Gastrocnemius medialis (tissue), 4 donors: ENCODE results near the gene ATG9B. TPM values are rescaled to one million over a fixed set of nuclear protein-coding genes. Genes with fewer than 3 reads are reported as not detected.

Source experiments
- ATAC-seq, 2 donors: fragments of 150-250 bp; one replicate each; pipeline ENCODE4 v1.9.1; 2016
- DNase-seq, 2 donors: peaks; one replicate each; pipeline ENCODE4 v3.0.0-alpha.2; 2019
- H3K27ac ChIP-seq, 4 donors: fragments of 200-600 bp; sonication (generic); 1 replicate in 1 of 4; 2 replicates in 3 of 4; pipeline ENCODE4 v1.5.1; 2016 to 2018; ENCODE audit warnings: mild to moderate bottlenecking in 2 of 4, moderate library complexity in 1 of 4
- H3K27me3 ChIP-seq, 3 donors: fragments of 200-600 bp; sonication (generic) in 2 of 3; 1 replicate in 1 of 3; 2 replicates in 2 of 3; pipeline versions ENCODE4 v1.5.1 to v1.6.0; 2016 to 2019; ENCODE audit warnings: mild to moderate bottlenecking in 1 of 3, moderate library complexity in 1 of 3
- H3K36me3 ChIP-seq, 2 donors: fragments of 200-600 bp; sonication (generic) in 1 of 2; one replicate each; pipeline ENCODE4 v1.5.1; 2017 to 2018
- H3K4me1 ChIP-seq, 2 donors: fragments of 200-600 bp; sonication (generic) in 1 of 2; one replicate each; pipeline ENCODE4 v1.5.1; 2016 to 2017; ENCODE audit warnings: mild to moderate bottlenecking in 2 of 2
- H3K4me3 ChIP-seq, 4 donors: fragments of 200-600 bp; sonication (generic) in 3 of 4; 1 replicate in 1 of 4; 2 replicates in 3 of 4; pipeline ENCODE4 v1.5.1; 2016 to 2019; ENCODE audit warnings: mild to moderate bottlenecking in 2 of 4
- H3K9me3 ChIP-seq, 3 donors: fragments of 200-600 bp; sonication (generic) in 2 of 3; 1 replicate in 1 of 3; 2 replicates in 2 of 3; pipeline ENCODE4 v1.5.1; 2016 to 2019
- POLR2A ChIP-seq, 2 donors: fragments of 450-650 bp; IDR thresholded peaks; one replicate each; pipeline ENCODE4 v1.6.1; 2017; ENCODE audit warnings: antibody characterized with exemption in 2 of 2, mild to moderate bottlenecking in 2 of 2, moderate library complexity in 2 of 2
- in situ Hi-C, 4 donors: fragments of 200-750 bp; cut with MboI; loops; one replicate each; pipeline versions ENCODE4 v1.15.0 to v1.8.0; 2017; ENCODE audit warnings: low sequenced_read_pairs in 4 of 4
- intact Hi-C: fragments of 100-400 bp; cut with DNase I; formaldehyde crosslinking; loops from one replicate; pipeline ENCODE4 v1.15.1; 2023; ENCODE audit warnings: low total_unique reads
- total RNA-seq, 4 donors: library from RNA; depleted of rRNA; stranded (reverse); fragments of >200 nt; gene quantifications; one replicate each; pipeline versions ENCODE4 v1.1.0 to v1.2.3, GENCODE V29; 2016
- TF ChIP-seq, protein P1 (sequence below), 5 experiments: fragments of 450-650 bp in 3 of 5; fragments of 200-600 bp in 2 of 5; sonication (generic) in 2 of 5; IDR thresholded peaks in 4 of 5; conservative IDR thresholded peaks in 1 of 5; 1 replicate in 4 of 5; 2 replicates in 1 of 5; pipeline ENCODE4 v1.5.1; 2016 to 2019; ENCODE audit warnings: antibody characterized with exemption in 5 of 5, mild to moderate bottlenecking in 3 of 5, moderate library complexity in 3 of 5

The ATG9B gene
- total RNA-seq, 4 donors from 2014 or later = 0.31 TPM; not detected in 3

DNA sequence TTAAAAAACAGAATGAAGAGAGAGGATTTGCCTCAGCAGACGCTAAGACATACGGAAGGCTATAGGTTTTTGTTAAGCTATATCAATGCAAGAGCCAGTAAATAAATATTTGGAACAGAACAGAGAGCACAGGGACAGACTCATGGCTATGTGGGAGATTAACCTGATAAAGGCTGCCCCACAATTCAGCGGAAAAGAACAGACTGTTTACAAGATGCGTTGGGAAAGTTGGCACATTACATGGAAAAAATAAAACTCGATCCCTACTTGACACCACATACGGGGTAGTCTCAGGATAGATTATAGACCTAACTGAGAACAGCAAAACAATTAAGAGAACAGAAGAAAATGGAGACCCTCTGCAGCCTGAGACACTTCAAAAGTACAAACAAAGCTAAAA, 56.9 kb downstream of the ATG9B start:
- intact Hi-C loops = no loop called here
- no peak for ATAC-seq
- in situ Hi-C loops = no loop called here

DNA sequence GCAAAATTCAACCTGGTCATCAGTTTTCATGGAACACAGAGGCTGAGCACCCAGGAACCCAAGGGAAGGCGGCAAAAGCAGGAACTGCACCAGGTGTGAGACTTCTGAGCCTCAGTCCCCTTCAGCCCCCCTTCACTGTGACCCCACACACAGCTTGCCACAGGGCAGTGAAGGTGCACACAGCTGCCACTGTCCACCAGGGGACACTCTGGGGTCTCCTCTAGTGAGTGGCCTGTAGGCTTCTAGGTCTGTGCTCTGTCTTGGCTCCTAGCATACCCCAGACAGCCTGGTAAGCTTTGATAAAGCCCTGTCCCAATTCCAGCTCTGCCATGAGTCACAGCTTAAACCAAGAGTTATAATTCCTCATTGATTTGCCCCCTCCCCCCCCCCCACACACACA, 58.3 kb downstream of the ATG9B start:
- Histone ChIP-seq H3K36me3 (no peaks in the 10 kb centered on the region), H3K27me3 (peaks cover 0 to 2% (median 0%) of the 10 kb centered on the region in 3 donors), H3K9me3 (no peaks in the 10 kb centered on the region), H3K27ac (no peak overlapping the region), H3K4me1 (peaks cover 18 to 20% of the 10 kb centered on the region in 2 donors), H3K4me3 (no peak overlapping the region)
- intact Hi-C loops (no loop called here), in situ Hi-C loops (no loop called here)
- DNase-seq (no peak), ATAC-seq (no peak)
- TF ChIP-seq POLR2A (IDR thresholded peaks at IDR 0.05) = no peak
- TF ChIP-seq, protein P1, sequence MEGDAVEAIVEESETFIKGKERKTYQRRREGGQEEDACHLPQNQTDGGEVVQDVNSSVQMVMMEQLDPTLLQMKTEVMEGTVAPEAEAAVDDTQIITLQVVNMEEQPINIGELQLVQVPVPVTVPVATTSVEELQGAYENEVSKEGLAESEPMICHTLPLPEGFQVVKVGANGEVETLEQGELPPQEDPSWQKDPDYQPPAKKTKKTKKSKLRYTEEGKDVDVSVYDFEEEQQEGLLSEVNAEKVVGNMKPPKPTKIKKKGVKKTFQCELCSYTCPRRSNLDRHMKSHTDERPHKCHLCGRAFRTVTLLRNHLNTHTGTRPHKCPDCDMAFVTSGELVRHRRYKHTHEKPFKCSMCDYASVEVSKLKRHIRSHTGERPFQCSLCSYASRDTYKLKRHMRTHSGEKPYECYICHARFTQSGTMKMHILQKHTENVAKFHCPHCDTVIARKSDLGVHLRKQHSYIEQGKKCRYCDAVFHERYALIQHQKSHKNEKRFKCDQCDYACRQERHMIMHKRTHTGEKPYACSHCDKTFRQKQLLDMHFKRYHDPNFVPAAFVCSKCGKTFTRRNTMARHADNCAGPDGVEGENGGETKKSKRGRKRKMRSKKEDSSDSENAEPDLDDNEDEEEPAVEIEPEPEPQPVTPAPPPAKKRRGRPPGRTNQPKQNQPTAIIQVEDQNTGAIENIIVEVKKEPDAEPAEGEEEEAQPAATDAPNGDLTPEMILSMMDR (IDR thresholded peaks at IDR 0.05 in 4 of 5, conservative IDR thresholded peaks at IDR 0.05 in 1 of 5) = no peak

More for the DNA sequence above, 56.9 kb downstream of the ATG9B start:
- peaks cover 0 to 11% (median 6%) of the 10 kb centered on the region in 3 donors for H3K27me3 ChIP-seq
- TF ChIP-seq, protein P1 (IDR thresholded peaks at IDR 0.05 in 4 of 5, conservative IDR thresholded peaks at IDR 0.05 in 1 of 5) = no peak
- no peak for TF ChIP-seq POLR2A (IDR thresholded peaks at IDR 0.05)
- peaks cover 18 to 27% of the 10 kb centered on the region in 2 donors for H3K4me1 ChIP-seq
- H3K9me3 ChIP-seq = no peaks in the 10 kb centered on the region
- no peak overlapping the region for H3K27ac ChIP-seq
- no peaks in the 10 kb centered on the region for H3K36me3 ChIP-seq
- DNase-seq = no peak
- no peak overlapping the region for H3K4me3 ChIP-seq

DNA sequence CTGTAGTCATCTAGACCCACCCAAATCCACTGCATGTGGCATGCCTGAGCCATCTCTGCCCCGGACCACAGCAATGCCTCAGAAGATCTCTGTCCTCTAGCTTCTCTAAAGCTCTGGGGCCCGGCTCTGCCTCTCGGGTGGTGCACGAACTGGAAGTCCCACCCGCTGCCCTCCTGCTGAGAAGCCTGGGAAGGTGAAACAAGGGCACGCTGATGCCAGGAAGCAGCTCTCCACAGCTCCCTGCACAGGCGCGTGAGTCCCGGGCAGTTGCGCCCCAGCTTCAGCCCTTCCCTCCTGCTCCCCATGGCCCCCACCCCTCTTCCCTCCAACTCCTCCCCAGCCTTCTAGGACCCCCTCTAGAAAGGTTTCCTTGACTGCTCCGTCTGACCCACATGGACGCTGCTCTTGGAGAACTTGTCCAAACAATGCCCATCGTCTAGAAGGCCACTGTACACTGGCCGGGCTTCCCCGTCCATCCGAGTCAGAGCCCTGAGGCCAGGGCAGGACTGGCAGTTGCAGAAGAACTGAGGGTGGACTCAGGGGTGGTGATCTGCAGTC, 58.9 kb downstream of the ATG9B start:
- in situ Hi-C loops (no loop called here), intact Hi-C loops (no loop called here)
- no peak for ATAC-seq
- no peak overlapping the region for H3K27ac ChIP-seq
- H3K27me3 ChIP-seq = no peaks in the 10 kb centered on the region
- no peaks in the 10 kb centered on the region for H3K36me3 ChIP-seq
- peaks cover 18 to 20% of the 10 kb centered on the region in 2 donors for H3K4me1 ChIP-seq
- TF ChIP-seq, protein P1 (IDR thresholded peaks at IDR 0.05 in 4 of 5, conservative IDR thresholded peaks at IDR 0.05 in 1 of 5) = no peak
- TF ChIP-seq POLR2A (IDR thresholded peaks at IDR 0.05) = no peak
- no peak overlapping the region for H3K4me3 ChIP-seq
- no peak for DNase-seq
- H3K9me3 ChIP-seq = no peaks in the 10 kb centered on the region

Other genes starting within 250 kb of the ATG9B start
- 1 to 10 TPM; 5.8 to 9.6 (median 7.6) TPM for gene TMEM176B, start 224.1 kb downstream of the ATG9B start, total RNA-seq
- gene TMEM176A, start 223.7 kb downstream of the ATG9B start, total RNA-seq = 10 to 100 TPM in 1 of 4 donors, 1 to 10 TPM in 3; 5.2 to 12.9 (median 8.9) TPM
- 1 to 10 TPM in 1 of 4 donors, not detected in 3; 1.6 TPM for gene AOC1, start 172.0 kb downstream of the ATG9B start, total RNA-seq
- gene KCNH2, start 46.2 kb downstream of the ATG9B start, total RNA-seq = under 1 TPM in 3 of 4 donors, not detected in 1; 0.19 to 1.00 (median 0.46) TPM
- 10 to 100 TPM in 1 of 4 donors, 1 to 10 TPM in 3; 1.4 to 10.8 (median 4.2) TPM for gene NOS3, start 33.5 kb downstream of the ATG9B start, total RNA-seq
- 10 to 100 TPM; 10.4 to 25.7 (median 16.2) TPM for gene ABCB8, start 4.0 kb upstream of the ATG9B start, total RNA-seq
- gene ASIC3, start 24.0 kb upstream of the ATG9B start, total RNA-seq = 10 to 100 TPM in 1 of 4 donors, 1 to 10 TPM in 2, under 1 TPM in 1; 0.72 to 11.0 (median 2.5) TPM
- gene CDK5, start 33.4 kb upstream of the ATG9B start, total RNA-seq = 10 to 100 TPM in 1 of 4 donors, 1 to 10 TPM in 3; 3.7 to 10.7 (median 5.9) TPM
- 10 to 100 TPM; 27.5 to 39.6 (median 33.0) TPM for gene SLC4A2, start 35.1 kb upstream of the ATG9B start, total RNA-seq
- 100 to 1,000 TPM; 108 to 181 (median 141) TPM for gene FASTK, start 56.3 kb upstream of the ATG9B start, total RNA-seq
- gene TMUB1, start 59.0 kb upstream of the ATG9B start, total RNA-seq = 100 to 1,000 TPM in 2 of 4 donors, 10 to 100 TPM in 2; 55.5 to 137 (median 97.4) TPM
- gene AGAP3, start 62.0 kb upstream of the ATG9B start, total RNA-seq = 10 to 100 TPM; 31.1 to 65.3 (median 36.3) TPM
- gene GBX1, start 143.2 kb upstream of the ATG9B start, total RNA-seq = under 1 TPM in 1 of 4 donors, not detected in 3; 0.58 TPM
- 10 to 100 TPM; 17.1 to 24.8 (median 21.6) TPM for gene ASB10, start 162.8 kb upstream of the ATG9B start, total RNA-seq
- not detected for gene H2BK1, start 186.0 kb upstream of the ATG9B start, total RNA-seq
- 100 to 1,000 TPM in 1 of 4 donors, 10 to 100 TPM in 3; 73.3 to 119 (median 96.3) TPM for gene ABCF2, start 202.7 kb upstream of the ATG9B start, total RNA-seq
- gene CHPF2, start 208.0 kb upstream of the ATG9B start, total RNA-seq = 10 to 100 TPM; 11.1 to 16.1 (median 14.1) TPM
- 100 to 1,000 TPM in 1 of 4 donors, 10 to 100 TPM in 3; 41.8 to 103 (median 75.4) TPM for gene SMARCD3, start 224.2 kb upstream of the ATG9B start, total RNA-seq